Duodenal mucosa (tissue), 2 donors: ENCODE measurements around the gene GNG4.
"Not testable (repeated sequence)": the region's sequence is repeated elsewhere in the genome, so short reads cannot be mapped to it uniquely, and the experiment has no call there.

Source experiments
- H3K27ac ChIP-seq: one replicate; pipeline ENCODE4 v1.7.0; 2013; ENCODE audit warnings: low read depth, low read length
- H3K27me3 ChIP-seq, 2 donors: one replicate each; pipeline ENCODE4 v1.7.0; 2013; ENCODE audit warnings: low read length in 2 of 2, control low read depth in 1 of 2; ENCODE audit not compliant: insufficient read depth in 2 of 2, control insufficient read depth in 1 of 2
- H3K36me3 ChIP-seq, 2 donors: one replicate each; pipeline ENCODE4 v1.7.0; 2013; ENCODE audit warnings: low read length in 2 of 2, control low read depth in 1 of 2; ENCODE audit not compliant: insufficient read depth in 2 of 2, control insufficient read depth in 1 of 2
- H3K4me1 ChIP-seq, 2 donors: one replicate each; pipeline ENCODE4 v1.7.0; 2013; ENCODE audit warnings: low read length in 2 of 2, control low read depth in 1 of 2; ENCODE audit not compliant: insufficient read depth in 2 of 2, control insufficient read depth in 1 of 2
- H3K4me3 ChIP-seq, 2 donors: one replicate each; pipeline ENCODE4 v1.7.0; 2013; ENCODE audit warnings: low read length in 2 of 2, low read depth in 1 of 2
- H3K9ac ChIP-seq, 2 donors: one replicate each; pipeline ENCODE4 v1.7.0; 2013; ENCODE audit warnings: low read length in 2 of 2, low read depth in 1 of 2
- H3K9me3 ChIP-seq, 2 donors: one replicate each; pipeline ENCODE4 v1.7.0; 2013; ENCODE audit warnings: low read length in 2 of 2, control low read depth in 1 of 2; ENCODE audit not compliant: control insufficient read depth in 1 of 2

Gene GNG4

GRCh38 chr1:235651170-235651806, 1.7 kb upstream of the GNG4 start:
- Histone ChIP-seq H3K9me3 (no peaks in the 10 kb centered on the region), H3K4me1 (peaks cover 12 to 22% of the 10 kb centered on the region in 2 donors), H3K27ac (no peak overlapping the region), H3K4me3 (peak overlapping the region in 1 of 2 donors; percentile 52), H3K9ac (no peak overlapping the region), H3K27me3 (peaks cover 4 to 24% of the 10 kb centered on the region in 2 donors), H3K36me3 (no peaks in the 10 kb centered on the region)

GRCh38 chr1:235650341-235651169, 971 bp upstream of the GNG4 start:
- Histone ChIP-seq H3K9me3 (no peaks in the 10 kb centered on the region), H3K36me3 (no peaks in the 10 kb centered on the region), H3K4me1 (peaks cover 12 to 22% of the 10 kb centered on the region in 2 donors), H3K27me3 (peaks cover 5 to 26% of the 10 kb centered on the region in 2 donors), H3K4me3 (peak overlapping the region; percentile 52 to 55), H3K27ac (no peak overlapping the region), H3K9ac (peak overlapping the region in 1 of 2 donors; percentile 0)

- Histone ChIP-seq H3K9ac (peak overlapping the region in 1 of 2 donors; percentile 25), H3K27me3 (peaks cover 5 to 26% of the 10 kb centered on the region in 2 donors), H3K4me1 (peaks cover 12 to 22% of the 10 kb centered on the region in 2 donors), H3K9me3 (no peaks in the 10 kb centered on the region), H3K27ac (no peak overlapping the region), H3K4me3 (peak overlapping the region; percentile 40 to 58), H3K36me3 (no peaks in the 10 kb centered on the region)
These were observed 623 bp downstream of the GNG4 start for GRCh38 chr1:235648954-235649367.

- no peaks in the 10 kb centered on the region for H3K9me3 ChIP-seq
- peak overlapping the region; percentile 40 to 58 for H3K4me3 ChIP-seq
- no peak overlapping the region for H3K9ac ChIP-seq
- peaks cover 5 to 26% of the 10 kb centered on the region in 2 donors for H3K27me3 ChIP-seq
- peaks cover 12 to 22% of the 10 kb centered on the region in 2 donors for H3K4me1 ChIP-seq
- H3K36me3 ChIP-seq: no peaks in the 10 kb centered on the region
- no peak overlapping the region for H3K27ac ChIP-seq
These were observed 1.1 kb downstream of the GNG4 start for GRCh38 chr1:235648407-235648907.

GRCh38 chr1:235647537-235647936, 2.0 kb downstream of the GNG4 start:
- not testable (repeated sequence) for H3K27ac ChIP-seq, H3K9ac ChIP-seq, H3K9me3 ChIP-seq, H3K36me3 ChIP-seq, H3K4me3 ChIP-seq
- peaks cover 12 to 28% of the 10 kb centered on the region in 2 donors for H3K4me1 ChIP-seq
- H3K27me3 ChIP-seq: peaks cover 5 to 23% of the 10 kb centered on the region in 2 donors

GRCh38 chr1:235646463-235646862, 3.1 kb downstream of the GNG4 start:
- Histone ChIP-seq H3K27me3 (peaks cover 5 to 21% of the 10 kb centered on the region in 2 donors), H3K4me1 (peaks cover 12 to 28% of the 10 kb centered on the region in 2 donors), H3K9me3 (no peaks in the 10 kb centered on the region), H3K9ac (no peak overlapping the region), H3K4me3 (no peak overlapping the region), H3K36me3 (no peaks in the 10 kb centered on the region), H3K27ac (no peak overlapping the region)

DNA sequence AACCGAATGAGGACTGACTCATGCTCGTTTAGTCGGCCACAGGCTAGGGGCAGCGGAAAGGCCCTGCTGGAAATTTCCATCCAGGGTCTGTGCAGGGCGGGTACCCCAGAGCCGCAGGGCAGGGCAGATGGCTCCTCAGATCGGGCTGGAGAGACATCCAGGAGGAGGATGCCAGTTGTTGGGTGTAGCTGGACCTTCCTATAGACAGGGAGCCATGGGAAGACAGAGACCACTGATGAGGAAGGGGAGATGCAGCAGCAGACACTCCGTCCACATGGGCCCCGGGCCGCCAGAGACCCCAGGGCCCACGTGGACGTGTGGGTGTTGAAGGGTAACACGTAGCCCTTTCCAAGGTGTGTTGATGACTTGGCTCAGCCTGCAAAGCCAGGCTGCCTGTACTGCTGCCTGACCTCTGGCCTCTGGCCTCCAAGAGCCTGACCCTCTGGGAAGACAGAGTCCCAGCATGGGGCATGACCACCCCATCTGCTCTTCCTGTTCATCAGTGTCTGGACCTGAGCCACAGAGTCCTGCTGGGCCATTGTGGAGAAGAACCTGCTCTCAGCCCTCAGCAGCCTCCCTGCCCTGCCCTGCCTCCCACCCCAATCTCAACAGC, 4.8 kb downstream of the GNG4 start:
- Histone ChIP-seq H3K9ac (no peak overlapping the region), H3K9me3 (no peaks in the 10 kb centered on the region), H3K27ac (no peak overlapping the region), H3K4me3 (no peak overlapping the region), H3K27me3 (peaks cover 2 to 9% of the 10 kb centered on the region in 2 donors), H3K4me1 (peaks cover 7 to 17% of the 10 kb centered on the region in 2 donors), H3K36me3 (no peaks in the 10 kb centered on the region)

DNA sequence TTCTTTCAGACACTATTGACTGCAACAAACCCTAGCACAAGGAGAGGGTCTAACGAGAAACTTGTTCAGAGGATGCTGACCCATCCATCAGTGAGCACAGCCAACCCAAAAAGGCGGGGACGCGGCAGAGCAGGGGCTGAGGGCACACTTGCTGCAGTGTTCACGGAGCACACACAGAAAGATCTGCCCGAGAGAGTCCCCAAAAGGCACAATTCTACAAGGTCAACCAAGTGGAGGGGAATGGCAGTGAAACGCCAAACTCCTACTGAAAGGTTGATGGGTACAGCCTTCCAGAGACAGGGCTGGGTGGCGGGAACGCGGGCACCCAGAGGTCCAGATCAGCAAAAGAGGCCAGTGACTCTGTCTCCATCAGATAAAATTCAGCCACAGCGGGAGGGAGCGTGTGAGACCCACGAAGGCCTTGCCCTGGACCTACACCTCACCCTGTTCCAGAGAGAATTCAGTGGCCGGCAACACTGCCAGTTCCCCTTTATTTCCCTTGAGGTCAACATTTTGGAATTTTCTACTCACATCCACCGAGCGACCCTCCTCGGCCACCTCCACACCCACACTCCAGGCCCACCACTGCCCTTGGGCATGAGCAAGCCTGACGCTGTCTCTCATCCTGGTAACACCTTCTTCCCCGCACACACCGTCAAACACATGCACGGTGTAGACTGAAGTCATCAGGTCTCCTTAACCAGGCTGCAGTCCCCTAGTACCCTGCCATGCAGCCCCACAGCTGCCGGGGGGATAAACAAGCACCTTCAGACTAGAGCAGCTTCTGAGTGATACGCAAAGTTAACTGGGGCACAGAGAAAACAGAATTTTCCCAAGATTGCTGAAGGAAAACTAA, 5.5 kb downstream of the GNG4 start:
- H3K9ac ChIP-seq: no peak overlapping the region
- H3K27me3 ChIP-seq: peaks cover 2 to 9% of the 10 kb centered on the region in 2 donors
- peaks cover 7 to 14% of the 10 kb centered on the region in 2 donors for H3K4me1 ChIP-seq
- no peaks in the 10 kb centered on the region for H3K36me3 ChIP-seq
- H3K27ac ChIP-seq: no peak overlapping the region
- no peaks in the 10 kb centered on the region for H3K9me3 ChIP-seq
- H3K4me3 ChIP-seq: no peak overlapping the region

GRCh38 chr1:235642943-235643371, 6.6 kb downstream of the GNG4 start:
- Histone ChIP-seq H3K27ac (no peak overlapping the region), H3K27me3 (peaks cover 2 to 7% of the 10 kb centered on the region in 2 donors), H3K4me1 (peaks cover 0 to 6% of the 10 kb centered on the region in 2 donors), H3K9ac (no peak overlapping the region), H3K9me3 (no peaks in the 10 kb centered on the region), H3K4me3 (no peak overlapping the region), H3K36me3 (no peaks in the 10 kb centered on the region)
